Measurements from ENCODE around the gene ISG15.

DNA sequence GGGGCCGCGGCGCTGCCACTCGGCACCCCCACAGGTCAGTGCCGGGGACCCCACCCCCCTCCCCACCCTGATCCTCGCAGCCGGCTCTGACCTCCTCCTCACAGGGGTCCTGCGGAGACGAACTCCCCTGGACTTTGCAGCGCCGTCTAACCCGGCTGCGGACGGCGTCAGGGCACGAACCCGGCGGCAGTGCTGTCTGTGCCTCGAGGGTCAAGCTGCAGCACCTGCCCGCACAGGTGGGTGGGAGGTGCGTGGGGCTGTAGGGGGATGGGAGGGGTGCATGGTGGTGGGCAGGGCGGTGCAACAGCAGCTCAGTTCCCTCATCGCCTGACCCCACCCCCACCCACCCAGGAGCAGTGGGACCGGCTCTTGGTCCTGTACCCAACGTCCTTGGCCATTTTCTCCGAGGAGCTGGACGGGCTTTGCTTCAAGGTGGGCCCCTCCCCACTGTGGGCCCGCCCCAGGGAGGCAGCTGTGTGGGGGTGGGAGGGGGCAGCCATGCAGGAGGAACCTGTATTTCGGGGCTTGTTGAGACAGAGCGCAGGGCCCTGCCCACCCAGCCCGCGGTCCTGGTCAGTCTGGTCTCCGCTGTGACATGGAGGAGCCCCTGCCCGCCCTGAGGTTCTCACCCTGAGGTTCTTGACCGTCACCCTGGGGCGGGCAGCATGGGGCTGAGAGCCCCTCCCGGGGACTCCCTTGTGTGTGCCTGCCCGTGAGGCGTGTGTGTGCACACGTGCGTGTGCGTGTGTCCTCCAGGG is 42.1 kb upstream of the ISG15 start:
- TF ChIP-seq, protein P1, sequence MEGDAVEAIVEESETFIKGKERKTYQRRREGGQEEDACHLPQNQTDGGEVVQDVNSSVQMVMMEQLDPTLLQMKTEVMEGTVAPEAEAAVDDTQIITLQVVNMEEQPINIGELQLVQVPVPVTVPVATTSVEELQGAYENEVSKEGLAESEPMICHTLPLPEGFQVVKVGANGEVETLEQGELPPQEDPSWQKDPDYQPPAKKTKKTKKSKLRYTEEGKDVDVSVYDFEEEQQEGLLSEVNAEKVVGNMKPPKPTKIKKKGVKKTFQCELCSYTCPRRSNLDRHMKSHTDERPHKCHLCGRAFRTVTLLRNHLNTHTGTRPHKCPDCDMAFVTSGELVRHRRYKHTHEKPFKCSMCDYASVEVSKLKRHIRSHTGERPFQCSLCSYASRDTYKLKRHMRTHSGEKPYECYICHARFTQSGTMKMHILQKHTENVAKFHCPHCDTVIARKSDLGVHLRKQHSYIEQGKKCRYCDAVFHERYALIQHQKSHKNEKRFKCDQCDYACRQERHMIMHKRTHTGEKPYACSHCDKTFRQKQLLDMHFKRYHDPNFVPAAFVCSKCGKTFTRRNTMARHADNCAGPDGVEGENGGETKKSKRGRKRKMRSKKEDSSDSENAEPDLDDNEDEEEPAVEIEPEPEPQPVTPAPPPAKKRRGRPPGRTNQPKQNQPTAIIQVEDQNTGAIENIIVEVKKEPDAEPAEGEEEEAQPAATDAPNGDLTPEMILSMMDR (conservative IDR thresholded peaks at IDR 0.05), result no peak
- no peak for TF ChIP-seq ZFX (IDR thresholded peaks at IDR 0.05)

All from C4-2B (cell line).